GM19372 (cell line): Measurements from ENCODE around the gene OSBPL1A.

Experiments used
- ATAC-seq: cut with Tn5 transposase; IDR thresholded peaks from one replicate; pipeline ENCODE4 v1.9.1; 2021; ENCODE audit warnings: mild to moderate bottlenecking, low read depth, moderate library complexity; ENCODE audit not compliant: unreplicated experiment

Gene OSBPL1A

GRCh38 chr18:24138789-24139616 is 258.6 kb downstream of the OSBPL1A start, which contains the start of gene CABYR:
Gene CABYR, plus strand, starts transcription at chr18:24139062. Its CDS starts 4,053 bp downstream, at chr18:24143115.
- ATAC-seq, result peak; percentile 93

- no peak for ATAC-seq
Observed at GRCh38 chr18:24138409-24138788, 259.2 kb downstream of the OSBPL1A start.

GRCh38 chr18:24136967-24137373 is 260.7 kb downstream of the OSBPL1A start:
- no peak for ATAC-seq

DNA sequence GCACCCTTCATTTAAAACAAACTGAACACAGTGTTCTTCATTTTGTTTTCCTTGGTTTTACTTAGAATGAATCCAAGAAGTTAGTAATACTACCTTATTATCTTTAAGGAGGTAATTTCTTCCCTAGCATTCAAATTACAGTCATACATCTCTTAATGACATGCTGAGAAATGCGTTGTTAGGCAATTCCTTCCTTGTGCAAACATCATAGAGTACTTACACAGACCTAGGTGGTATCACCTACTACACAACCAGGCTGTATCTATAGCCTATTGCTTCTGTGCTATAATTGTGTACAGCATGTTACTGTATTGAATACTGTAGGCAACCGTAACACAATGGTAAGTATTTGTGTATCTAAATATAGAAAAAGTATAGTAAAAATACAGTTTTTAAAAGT is 267.1 kb downstream of the OSBPL1A start:
- ATAC-seq, result no peak

GRCh38 chr18:24128700-24129099 is 268.9 kb downstream of the OSBPL1A start:
- no peak for ATAC-seq

DNA sequence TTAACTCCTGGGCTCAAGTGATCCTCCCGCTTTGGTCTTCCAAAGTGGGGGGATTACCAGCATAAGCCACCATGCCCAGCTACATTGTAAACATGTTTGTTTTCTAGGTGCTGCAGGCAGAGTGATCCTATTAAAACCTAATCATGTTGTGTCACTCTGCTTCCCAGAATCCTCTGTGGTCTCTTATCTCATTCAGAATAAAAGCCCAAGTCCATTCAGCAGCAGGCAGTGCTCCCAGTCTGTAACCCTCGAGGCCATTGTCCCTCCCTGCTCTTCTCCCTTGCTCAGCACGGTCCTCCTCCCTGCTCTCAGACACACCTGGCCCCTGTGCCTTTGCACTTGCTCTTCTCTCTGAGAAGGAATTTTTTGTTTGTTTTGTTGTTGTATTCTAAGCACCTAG is 269.9 kb downstream of the OSBPL1A start:
- no peak for ATAC-seq

DNA sequence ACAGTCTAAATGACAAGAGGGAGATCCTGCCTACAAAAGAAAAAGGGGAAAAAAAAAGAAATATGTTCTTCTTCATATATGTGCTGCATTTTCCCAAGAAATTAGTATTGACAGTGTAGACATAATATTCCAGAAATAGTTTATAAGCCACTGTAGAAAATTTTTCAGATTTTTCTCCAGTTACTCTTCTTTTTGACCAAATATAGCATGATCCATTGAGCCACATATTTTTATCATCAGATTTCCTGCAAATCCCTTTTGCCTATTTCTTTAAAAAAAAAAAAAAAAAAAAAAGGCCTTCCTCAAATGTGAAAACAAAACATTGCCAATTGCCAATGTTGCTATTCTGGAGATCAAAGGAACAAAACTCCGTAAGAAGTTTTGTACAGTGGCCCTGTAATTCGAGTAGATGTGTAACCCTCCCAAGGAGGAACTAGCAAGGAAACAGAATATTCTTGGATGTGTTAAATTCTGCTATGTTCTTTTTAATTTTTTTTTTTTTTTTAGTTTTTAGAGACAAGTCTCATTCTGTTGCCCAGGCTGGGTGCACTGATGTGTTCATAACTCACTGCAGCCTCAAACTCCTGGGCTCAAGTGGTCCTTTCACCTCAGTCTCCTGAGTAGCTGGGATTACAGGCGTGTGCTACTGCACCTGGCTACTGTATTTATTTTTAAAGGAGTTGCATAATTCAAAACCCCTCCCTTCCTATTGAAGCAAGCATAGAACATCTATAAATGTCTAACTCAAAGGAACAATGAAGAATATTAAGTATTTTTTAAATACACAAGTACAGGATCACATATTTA is 271.3 kb downstream of the OSBPL1A start:
- ATAC-seq, result no peak

DNA sequence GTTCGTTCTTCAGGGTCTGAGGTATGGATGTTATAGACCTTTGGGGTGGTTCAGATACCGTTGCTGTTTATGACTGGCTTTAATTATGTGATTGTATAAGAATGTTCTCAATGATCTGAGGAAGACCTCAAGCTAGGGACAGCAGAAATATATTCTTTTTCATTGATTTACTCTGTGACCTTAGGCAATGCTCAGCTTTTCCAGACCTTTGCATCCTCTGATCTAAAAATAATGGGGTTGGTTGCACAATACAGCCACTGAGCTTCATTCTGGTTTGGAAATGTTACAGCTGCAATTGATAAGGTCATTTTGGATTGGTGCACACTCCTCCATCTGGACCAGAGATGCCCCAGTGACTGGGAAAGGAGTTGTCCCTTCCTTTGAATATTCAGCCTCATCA is 276.0 kb downstream of the OSBPL1A start:
- ATAC-seq, result no peak

DNA sequence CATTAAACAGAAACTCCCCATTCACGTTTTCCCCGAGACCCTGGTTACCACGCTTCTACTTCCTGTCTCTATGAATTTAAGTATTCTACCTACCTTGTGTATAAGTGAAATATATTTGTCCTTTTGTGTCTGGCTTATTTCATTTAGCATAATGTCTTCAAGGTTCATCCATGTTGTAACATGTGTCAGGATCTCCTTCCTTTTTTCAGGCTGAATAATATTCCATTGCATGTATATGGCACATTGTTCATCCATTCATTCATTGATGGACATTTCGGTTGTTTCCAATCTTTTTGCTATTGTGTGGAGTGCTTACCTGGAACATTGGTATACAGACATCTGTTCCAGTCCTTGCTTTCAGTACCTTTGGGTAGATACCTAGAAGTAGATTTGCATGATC is 276.9 kb downstream of the OSBPL1A start:
- ATAC-seq, result no peak

- ATAC-seq, result peak; percentile 85
Observed at GRCh38 chr18:24118750-24119577, 278.7 kb downstream of the OSBPL1A start.

DNA sequence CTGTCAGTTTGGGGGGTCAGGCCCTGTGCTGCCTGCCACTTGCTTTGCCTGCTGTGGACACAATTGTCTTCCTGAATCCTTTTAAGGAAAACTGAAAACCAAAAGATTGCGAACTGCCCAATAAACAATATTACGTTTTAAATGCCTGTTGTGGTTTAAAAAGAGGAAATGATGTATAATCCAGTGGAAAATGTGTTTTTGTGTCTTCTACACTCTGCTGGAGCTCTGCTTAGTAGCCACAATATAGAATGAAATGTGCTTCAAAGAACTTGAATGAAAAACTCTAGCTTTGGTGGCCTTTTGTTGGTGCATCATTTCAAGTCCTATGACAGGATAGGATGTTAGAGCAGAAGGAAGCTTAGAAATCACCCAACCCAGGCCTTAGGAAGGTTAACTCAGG is 282.0 kb downstream of the OSBPL1A start:
- ATAC-seq, result no peak

- no peak for ATAC-seq
Observed at GRCh38 chr18:24114924-24115549, 282.6 kb downstream of the OSBPL1A start.

GRCh38 chr18:24112874-24113615 is 284.6 kb downstream of the OSBPL1A start:
- ATAC-seq, result no peak

GRCh38 chr18:24112464-24112863 is 285.2 kb downstream of the OSBPL1A start:
- no peak for ATAC-seq
